Measurements from ENCODE around the gene RPL36A. TPM values are rescaled to one million over a fixed set of nuclear protein-coding genes. Genes with fewer than 3 reads are reported as not detected.

The RPL36A gene
- total RNA-seq, 2 donors from 2014 or later = 316 to 385 TPM

DNA sequence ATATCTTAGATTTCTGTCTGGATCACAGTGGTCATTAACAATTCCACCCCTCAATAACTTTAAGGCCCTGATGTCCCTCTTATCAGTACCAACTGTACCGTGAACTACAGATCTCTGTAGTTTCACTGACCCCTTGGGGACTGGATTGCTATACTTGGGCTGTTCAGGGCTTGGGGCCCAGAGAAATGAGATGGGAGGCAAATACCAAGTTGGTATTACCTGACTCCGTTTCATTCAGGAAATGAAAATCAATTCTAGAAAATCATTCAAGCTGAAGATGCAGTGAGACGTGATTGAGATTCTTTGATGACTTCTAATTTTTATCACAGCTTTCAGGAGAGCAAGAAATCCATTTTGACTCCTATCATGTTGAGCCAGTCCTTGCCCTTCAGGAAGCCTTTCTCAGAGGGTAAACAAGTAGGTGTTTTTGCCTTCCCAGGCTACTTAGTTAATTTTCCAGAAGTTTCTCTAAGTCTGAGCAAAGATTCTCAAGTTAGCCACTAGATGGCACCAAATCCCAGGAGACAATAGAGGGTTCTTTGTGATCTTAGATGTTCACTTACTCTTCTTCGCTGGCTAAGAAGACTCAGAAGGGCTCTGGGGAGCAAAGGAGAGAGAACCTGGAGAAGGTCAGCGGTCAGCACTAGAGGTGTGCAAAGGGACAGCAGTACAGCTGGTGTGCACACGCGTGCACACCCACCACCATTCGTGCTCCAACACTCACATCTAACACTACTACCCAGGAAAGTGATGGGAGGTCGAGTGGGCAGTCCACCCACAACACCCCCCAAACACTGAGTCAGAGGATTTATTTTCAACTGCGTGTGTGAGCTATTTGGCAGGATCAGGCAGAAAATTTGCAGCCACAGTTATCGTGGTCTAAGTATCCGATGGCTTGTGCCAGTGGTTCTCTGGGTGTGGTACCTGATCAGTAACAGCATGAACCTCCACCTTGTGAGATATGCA, 24.7 kb downstream of the RPL36A start:
- peak; percentile 81 for TF ChIP-seq CTCF (conservative IDR thresholded peaks at IDR 0.05)

GRCh38 chrX:101416691-101417090, 25.9 kb downstream of the RPL36A start:
- Histone ChIP-seq H3K27ac (ENCODE audit: low read depth, low read length) (no peak overlapping the region), H3K9ac (ENCODE audit: extremely low read depth, low read length, poor library complexity, severe bottlenecking) (no peak overlapping the region), H3K9me3 (ENCODE audit: control insufficient read depth, low read length) (no peaks in the 10 kb centered on the region), H3K36me3 (ENCODE audit: control insufficient read depth, insufficient read depth, low read length) (peaks cover 14% of the 10 kb centered on the region), H3K4me3 (ENCODE audit: low read length) (no peak overlapping the region), H3K27me3 (ENCODE audit: control insufficient read depth, insufficient read depth, low read length, poor library complexity, severe bottlenecking) (no peaks in the 10 kb centered on the region), H3K4me1 (ENCODE audit: control insufficient read depth, insufficient read depth, low read length) (peaks cover 3% of the 10 kb centered on the region)
- WGBS, 2 experiments (ENCODE audit: insufficient coverage in 1 of 2, insufficient read length in 1 of 2) = 93% methylated on average over 7 of the region's 7 CpGs; no CpG with 5 or more reads in 1 of the 2 experiments
- H3K9me3 Mint-ChIP-seq = peaks cover 58% of the 10 kb centered on the region
- H3K4me1 Mint-ChIP-seq = peaks cover 25% of the 10 kb centered on the region
- TF ChIP-seq CTCF (conservative IDR thresholded peaks at IDR 0.05) = no peak
- peaks cover 29% of the 10 kb centered on the region for H3K36me3 Mint-ChIP-seq (ENCODE audit: low read depth)
- no peak for DNase-seq
- no peak overlapping the region for H3K27ac Mint-ChIP-seq
- no peak overlapping the region for H3K4me3 Mint-ChIP-seq
- no peaks in the 10 kb centered on the region for H3K27me3 Mint-ChIP-seq (ENCODE audit: insufficient read depth)

More for the DNA sequence above, 24.7 kb downstream of the RPL36A start:
- Mint-ChIP-seq H3K27me3 (ENCODE audit: insufficient read depth) (no peaks in the 10 kb centered on the region), H3K4me3 (no peak overlapping the region), H3K9me3 (peaks cover 51% of the 10 kb centered on the region), H3K4me1 (peaks cover 25% of the 10 kb centered on the region), H3K27ac (peak overlapping the region; percentile 88), H3K36me3 (ENCODE audit: low read depth) (peaks cover 22% of the 10 kb centered on the region)
- Histone ChIP-seq H3K27ac (ENCODE audit: low read depth, low read length) (no peak overlapping the region), H3K9me3 (ENCODE audit: control insufficient read depth, low read length) (no peaks in the 10 kb centered on the region), H3K36me3 (ENCODE audit: control insufficient read depth, insufficient read depth, low read length) (peaks cover 14% of the 10 kb centered on the region), H3K27me3 (ENCODE audit: control insufficient read depth, insufficient read depth, low read length, poor library complexity, severe bottlenecking) (no peaks in the 10 kb centered on the region), H3K9ac (ENCODE audit: extremely low read depth, low read length, poor library complexity, severe bottlenecking) (no peak overlapping the region), H3K4me3 (ENCODE audit: low read length) (no peak overlapping the region), H3K4me1 (ENCODE audit: control insufficient read depth, insufficient read depth, low read length) (peaks cover 3% of the 10 kb centered on the region)
- DNase-seq = peak; percentile 59
- WGBS, 2 experiments (ENCODE audit: insufficient coverage in 1 of 2, insufficient read length in 1 of 2) = 71 to 87% methylated on average over 5 to 9 of the region's 12 CpGs

- Histone ChIP-seq H3K9ac (ENCODE audit: extremely low read depth, low read length, poor library complexity, severe bottlenecking) (no peak overlapping the region), H3K36me3 (ENCODE audit: control insufficient read depth, insufficient read depth, low read length) (peaks cover 9% of the 10 kb centered on the region), H3K9me3 (ENCODE audit: control insufficient read depth, low read length) (no peaks in the 10 kb centered on the region), H3K4me3 (ENCODE audit: low read length) (no peak overlapping the region), H3K4me1 (ENCODE audit: control insufficient read depth, insufficient read depth, low read length) (peaks cover 3% of the 10 kb centered on the region), H3K27me3 (ENCODE audit: control insufficient read depth, insufficient read depth, low read length, poor library complexity, severe bottlenecking) (no peaks in the 10 kb centered on the region), H3K27ac (ENCODE audit: low read depth, low read length) (no peak overlapping the region)
- Mint-ChIP-seq H3K36me3 (ENCODE audit: low read depth) (peaks cover 26% of the 10 kb centered on the region), H3K27ac (peak overlapping the region; percentile 99), H3K9me3 (peaks cover 55% of the 10 kb centered on the region), H3K4me1 (peaks cover 25% of the 10 kb centered on the region), H3K4me3 (peak overlapping the region; percentile 80), H3K27me3 (ENCODE audit: insufficient read depth) (no peaks in the 10 kb centered on the region)
- no peak for DNase-seq
- WGBS, 2 experiments (ENCODE audit: insufficient coverage in 1 of 2, insufficient read length in 1 of 2) = 90% methylated on average over 4 of the region's 4 CpGs; no CpG with 5 or more reads in 1 of the 2 experiments
- TF ChIP-seq CTCF (conservative IDR thresholded peaks at IDR 0.05) = no peak
Measured at GRCh38 chrX:101417190-101417589, 26.4 kb downstream of the RPL36A start.
